HG03558 (cell line): ENCODE data around the gene GAREM2.

Experiments
- ATAC-seq: cut with Tn5 transposase; IDR thresholded peaks from one replicate; pipeline ENCODE4 v1.9.1; 2021; ENCODE audit warnings: moderate number of reproducible peaks; ENCODE audit not compliant: unreplicated experiment; ENCODE audit errors: extremely low read depth

Gene GAREM2

GRCh38 chr2:26185954-26186770, 13.3 kb downstream of the GAREM2 start:
- ATAC-seq = no peak

GRCh38 chr2:26187114-26187513, 14.2 kb downstream of the GAREM2 start:
- no peak for ATAC-seq

- ATAC-seq = no peak
These were observed 14.7 kb downstream of the GAREM2 start for GRCh38 chr2:26187537-26188104.

- no peak for ATAC-seq
These were observed 16.2 kb downstream of the GAREM2 start for GRCh38 chr2:26189123-26189522.

GRCh38 chr2:26189751-26190150, 16.9 kb downstream of the GAREM2 start:
- ATAC-seq = no peak

DNA sequence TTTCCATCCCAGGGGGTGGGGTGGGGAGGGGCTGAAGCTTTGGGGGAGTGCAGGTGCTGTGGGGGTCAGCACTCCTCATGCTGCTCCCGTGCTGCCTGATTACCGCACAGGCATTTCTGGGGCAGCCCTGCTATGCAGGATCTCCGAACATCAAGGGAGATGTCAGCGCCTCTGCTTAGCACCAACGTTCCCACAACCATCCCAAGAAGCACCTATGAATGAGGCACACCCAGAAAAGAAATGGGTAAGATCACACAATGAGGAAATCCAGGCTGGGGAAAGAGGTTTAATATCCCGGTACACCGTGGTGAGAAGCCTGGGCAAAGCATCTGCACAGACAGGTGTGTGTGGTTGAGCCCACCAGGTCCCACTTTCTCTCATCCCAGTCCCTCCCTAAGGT, 17.5 kb downstream of the GAREM2 start:
- no peak for ATAC-seq

DNA sequence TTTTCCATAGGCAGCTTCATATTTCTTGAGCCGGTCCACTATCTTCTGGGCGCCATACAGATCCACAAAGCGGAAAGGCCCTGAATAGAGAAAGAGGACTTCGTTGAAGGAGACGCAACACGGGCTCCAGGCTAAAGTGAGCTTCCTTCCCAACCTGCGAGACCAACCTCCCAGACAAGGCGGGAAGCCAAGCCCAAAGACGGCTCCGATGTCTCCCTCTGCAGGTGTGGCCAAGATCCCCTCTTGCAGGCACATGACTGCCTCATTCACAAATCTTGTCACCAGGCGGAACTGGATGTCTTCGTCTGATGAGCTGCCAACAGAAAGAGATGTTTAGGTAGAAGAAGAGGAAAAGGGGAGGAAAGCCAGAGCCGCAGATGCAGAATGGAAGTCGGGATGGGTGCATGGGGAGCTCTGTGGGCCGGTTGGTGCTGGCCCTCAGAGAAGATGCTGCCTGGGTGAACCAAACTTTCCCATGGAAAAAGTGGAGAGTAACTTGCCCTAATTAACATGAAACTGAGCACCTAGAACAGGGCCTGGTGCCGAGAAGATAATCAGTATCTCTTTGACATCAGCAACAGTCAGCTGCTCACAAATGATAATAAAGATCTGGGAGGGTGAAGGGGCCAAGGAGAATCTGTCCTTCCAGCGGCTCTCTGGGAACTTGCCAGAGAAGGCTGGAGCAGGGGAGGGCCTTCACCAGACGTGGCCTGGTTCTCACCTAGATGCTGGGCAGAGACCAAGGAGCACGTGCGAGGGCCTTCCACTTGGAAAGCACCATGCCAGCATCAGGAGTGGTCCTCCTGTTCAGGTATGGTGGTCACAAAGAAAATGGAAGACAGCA, 18.6 kb downstream of the GAREM2 start:
- no peak for ATAC-seq

GRCh38 chr2:26193578-26194231, 20.8 kb downstream of the GAREM2 start:
- no peak for ATAC-seq

DNA sequence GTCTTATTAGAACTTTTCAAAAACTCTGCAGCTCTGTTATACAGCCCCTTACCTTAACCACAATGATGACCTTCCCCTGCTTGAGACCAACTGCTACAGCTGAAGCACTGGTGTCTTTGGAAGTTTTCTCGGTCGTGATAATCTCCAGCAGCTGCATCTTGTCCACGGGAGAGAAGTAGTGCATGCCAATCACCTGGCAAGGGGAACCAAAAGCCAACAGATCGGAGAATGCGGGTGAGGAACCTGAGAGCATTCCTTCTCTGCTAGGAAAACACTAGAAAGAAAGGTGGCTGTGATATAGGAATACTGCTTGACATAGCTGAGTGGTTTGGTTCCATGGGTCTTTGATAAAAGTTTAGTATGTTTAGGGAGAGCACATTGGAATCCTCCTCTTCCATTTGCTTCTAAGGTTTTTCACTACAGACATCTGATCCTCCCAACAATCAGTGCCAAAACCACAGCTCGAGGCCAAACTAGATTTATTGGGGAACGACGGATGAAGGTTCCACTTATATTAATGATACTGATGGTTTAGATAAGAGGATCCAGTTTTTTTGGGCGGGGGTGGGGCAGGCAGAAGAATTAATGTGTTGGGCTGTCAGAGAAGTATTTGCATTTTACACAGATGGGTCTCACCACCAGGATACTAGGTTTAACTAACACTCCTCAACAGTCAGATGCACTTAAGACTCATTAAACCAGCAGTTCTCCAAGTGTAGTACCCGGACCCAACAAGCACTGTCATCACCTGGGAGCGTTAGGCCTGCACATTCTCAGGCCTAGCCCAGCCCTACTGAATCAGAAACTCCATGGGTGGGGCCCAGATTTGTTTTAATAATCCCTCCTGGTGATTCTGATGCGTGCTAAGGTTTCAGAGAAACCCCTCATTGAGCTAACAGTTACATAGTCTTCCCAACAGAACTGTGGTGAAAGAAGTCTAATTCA, 22.4 kb downstream of the GAREM2 start:
- ATAC-seq = no peak

DNA sequence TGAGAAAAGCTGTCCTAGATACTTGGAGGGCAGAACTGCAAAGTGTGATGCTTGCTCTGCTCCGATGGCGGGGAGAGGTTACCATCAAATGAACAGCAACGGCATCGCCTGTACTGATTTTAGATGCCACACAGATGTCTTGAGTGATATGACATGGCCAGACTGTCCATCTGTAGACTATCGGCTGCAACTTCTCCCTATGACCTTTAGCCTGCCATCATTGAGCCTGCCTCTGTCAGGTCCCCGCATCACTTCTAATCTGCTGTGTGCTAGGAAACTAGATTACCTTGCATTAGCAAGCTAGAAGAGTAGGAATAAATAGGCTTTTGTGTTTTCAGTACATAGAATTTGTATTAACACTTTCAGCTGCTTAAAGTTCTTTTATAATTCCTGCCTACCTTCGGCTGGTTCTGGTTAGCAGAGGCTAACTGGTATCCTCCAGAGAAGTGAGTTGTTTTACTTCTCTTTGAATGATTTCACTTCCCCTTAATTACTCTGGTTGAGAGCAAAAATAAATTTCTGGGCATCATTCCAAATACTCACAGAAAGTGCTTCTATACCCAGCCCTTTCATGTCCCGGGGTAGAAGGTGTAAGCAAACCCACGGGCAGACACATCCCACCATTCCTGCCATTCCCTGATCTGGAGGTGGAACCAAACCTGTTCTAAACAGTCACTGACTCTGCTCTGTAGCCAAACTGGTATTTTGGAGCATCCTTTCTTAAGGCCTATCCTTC, 24.0 kb downstream of the GAREM2 start:
- ATAC-seq = no peak

DNA sequence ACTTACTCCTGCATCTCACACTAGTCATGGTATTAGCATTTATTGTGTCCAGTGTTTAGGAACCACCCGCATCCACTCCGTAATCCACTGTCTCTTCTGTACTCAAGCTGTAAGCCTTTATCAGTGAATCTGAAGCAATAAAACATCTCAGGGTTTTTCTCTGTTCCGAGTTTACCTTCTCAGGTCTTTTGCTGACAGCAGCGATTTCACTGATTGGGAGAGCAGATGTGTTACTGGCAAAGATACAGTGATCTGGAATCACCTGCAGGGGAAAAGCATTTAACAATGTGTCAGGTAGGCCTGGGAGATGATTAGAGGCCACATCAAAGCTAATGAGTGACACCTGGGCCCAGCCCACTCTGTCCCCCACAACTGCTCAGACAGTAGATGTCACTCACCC, 24.6 kb downstream of the GAREM2 start:
- ATAC-seq = no peak

GRCh38 chr2:26202981-26203490, 30.1 kb downstream of the GAREM2 start:
- no peak for ATAC-seq

DNA sequence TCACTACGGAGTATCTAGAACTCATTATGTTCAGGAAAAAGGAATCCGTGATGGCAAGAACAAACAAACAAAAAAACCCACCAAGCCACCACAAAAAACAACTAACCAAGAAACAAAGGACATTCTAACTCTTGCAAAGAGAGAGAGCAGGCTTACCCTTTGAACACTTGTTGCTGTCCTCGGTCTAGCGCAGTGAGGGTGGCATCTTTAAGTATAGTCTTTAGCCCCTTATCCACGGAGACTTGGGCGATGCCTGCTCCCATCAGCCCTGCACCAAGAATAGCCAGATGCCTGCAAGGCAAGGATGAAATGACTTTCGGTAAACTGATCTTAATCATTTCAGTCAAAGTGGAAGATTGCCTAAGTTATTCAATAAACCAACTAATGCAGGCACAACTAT, 31.0 kb downstream of the GAREM2 start:
- no peak for ATAC-seq

DNA sequence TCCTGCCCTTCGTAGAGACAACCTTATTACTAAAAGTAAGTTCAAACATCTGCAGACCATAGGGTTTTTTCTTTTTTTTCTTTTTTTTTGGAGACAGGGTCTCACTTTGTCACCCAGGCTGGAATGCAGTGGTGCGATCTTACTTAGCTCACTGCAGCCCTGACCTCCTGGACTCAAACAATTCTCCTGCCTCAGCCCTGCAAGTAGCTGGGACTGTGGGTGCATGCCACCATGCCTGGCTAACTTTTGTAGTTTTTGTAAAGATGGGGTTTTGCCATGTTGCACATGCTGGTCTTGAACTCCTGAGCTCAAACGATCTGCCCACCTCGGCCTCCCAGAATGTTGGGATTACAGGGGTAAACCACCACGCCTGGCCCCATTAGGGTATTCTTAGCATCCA, 39.1 kb downstream of the GAREM2 start:
- no peak for ATAC-seq

DNA sequence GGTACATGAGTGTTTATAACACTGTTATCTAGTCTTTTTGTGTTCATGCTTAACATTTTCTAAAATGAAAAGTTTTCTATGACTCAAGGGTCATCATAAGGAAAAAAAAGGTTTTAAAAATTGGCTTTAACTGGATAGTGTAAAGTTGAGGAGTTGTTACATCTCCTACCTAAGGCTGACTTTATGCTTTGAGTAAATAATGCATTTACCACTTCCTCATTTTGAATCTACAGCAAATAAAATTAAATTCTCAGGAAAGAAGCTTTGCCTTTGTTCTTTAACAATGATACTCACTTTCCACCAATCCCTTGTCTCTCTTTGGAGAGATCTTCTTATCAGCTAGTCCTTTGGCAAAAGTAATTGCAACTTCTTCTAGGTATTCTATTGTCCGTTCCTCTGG, 41.9 kb downstream of the GAREM2 start:
- no peak for ATAC-seq

DNA sequence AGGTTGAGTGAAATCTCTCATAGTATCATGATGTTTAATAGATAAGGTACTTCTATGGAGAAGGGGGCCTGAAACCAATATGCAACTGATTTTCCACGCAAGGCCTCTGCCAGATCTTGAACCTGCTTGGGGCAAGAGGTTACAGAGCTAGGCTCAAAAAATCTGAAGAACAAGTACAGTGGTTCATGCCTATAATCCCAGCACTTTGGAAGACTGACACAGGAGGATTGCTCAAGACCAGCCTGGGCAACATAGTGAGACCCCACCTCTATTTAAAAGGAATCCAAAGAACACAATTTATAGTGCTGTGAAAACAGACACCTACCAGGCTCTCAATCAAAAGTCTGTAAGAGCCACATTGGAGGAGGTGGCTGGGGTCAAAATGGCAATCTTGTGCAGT, 42.9 kb downstream of the GAREM2 start:
- ATAC-seq = no peak

GRCh38 chr2:26216587-26216986, 43.7 kb downstream of the GAREM2 start:
- no peak for ATAC-seq

DNA sequence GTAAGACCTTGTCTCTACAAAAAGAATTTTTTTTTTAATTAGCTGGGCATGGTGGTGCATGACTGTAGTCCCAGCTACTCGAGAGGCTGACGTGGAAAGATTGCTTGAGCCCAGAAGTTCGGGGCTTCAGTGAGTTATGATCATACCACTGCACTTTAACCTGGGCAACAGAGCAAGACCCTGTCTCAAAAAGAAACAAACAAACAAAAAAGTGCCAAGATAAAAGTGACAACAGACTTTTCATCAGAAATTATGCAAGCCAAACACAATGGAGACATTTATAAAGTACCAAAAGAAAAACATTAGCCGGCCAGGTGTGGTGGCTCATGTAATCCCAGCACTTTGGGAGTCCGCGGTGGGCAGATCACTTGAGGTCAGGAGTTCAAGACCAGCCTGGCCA, 44.8 kb downstream of the GAREM2 start:
- no peak for ATAC-seq

GRCh38 chr2:26223018-26223417, 50.1 kb downstream of the GAREM2 start:
- no peak for ATAC-seq
